NCI-H1694 treated with DMSO at 0.1 percent for 48 hours (cell line): ENCODE measurements around the gene KRT77.

Experiments used
- DNase-seq: peaks from one replicate; lab custom pipeline; 2025; lab: John Stamatoyannopoulos, UW

KRT77 gene

DNA sequence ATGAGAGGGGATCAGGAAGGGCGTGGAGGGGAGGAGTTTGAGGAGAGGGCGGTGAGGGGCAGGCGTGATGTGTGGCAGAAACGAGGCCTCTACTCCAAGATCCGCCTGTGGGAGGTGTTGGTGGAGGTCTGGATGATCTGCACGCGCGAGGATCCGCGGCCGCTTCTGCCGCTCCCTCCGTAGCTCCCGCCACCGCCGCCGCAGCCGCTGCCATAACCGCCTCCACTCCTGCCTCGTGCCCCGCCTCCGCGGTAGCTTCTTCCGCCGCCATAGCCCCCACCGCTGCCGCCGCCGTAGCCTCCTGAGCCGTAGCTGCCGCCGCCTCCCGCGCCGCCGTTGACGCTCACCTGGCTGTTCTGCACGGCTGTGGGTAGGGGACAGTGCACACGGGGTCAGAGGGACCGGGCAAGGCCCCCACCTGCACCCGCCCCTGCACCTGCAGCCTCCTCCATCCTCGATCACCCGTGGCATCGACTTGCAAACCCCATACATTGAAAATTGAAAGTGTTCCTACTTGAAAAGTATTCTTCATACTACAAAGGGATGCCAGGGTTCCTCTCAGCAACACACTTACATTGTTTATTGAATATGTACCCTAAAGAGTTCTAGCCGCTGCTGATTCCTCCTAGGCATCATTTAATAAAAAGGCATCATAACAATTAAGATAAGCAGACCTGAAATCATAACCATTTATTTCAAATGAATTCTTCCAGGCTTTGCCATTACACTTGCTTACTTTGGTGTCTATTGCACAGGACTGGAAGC, 12.1 kb downstream of the KRT77 start:
- DNase-seq: no peak

DNA sequence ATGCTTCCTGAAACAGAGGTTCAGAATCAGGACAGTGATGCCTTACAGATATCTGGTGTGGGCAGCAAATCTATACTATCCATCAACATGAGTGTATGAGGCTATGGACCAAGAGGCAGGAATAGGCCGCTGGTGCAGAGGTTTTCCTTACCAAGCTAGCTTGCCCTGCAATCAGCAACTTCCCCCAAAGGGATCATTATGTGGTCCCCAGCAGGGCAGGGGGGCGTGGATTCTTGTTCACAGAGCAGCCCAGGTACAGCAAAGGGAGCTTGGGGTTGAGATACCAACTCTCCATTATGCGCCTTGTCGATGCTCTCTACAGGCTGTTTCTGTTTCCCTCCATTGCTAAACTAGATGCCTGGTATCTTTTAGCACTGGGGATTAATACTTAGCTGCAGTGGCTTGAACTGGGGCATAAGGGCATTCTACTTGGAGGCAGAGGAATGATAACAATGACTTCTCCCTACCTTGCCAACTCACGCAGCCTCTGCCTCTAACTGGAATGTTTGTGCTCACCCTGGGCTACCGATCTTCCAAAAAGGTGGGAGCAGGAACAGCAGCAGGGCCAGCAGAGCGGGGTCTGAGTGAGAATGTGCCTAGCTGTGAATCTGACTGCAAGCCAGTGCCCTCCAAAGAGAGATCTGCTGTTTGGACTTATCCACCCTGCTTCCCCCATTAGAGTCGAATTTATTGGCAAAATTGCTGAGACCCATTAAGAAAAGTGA, 12.8 kb downstream of the KRT77 start:
- DNase-seq: no peak

DNA sequence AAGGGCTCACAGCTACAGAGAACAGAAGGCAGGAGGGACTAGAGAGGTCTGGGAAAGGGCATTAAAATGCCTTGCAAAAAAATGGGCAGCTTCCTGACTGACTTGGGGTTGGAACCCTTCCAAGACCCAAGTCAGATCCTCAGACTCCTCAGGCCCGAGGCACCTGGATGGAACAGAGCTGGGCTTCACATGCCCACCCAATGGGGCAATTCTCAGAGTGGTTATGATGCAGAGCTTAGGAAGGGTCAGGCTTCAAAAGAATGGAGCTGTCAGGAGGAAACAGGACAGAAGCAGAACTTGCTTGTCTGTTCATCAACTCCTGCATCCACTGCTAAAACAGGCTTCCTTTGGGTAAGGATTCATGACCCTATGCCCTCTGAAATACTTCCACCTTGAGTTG, 13.4 kb downstream of the KRT77 start:
- DNase-seq: no peak

DNA sequence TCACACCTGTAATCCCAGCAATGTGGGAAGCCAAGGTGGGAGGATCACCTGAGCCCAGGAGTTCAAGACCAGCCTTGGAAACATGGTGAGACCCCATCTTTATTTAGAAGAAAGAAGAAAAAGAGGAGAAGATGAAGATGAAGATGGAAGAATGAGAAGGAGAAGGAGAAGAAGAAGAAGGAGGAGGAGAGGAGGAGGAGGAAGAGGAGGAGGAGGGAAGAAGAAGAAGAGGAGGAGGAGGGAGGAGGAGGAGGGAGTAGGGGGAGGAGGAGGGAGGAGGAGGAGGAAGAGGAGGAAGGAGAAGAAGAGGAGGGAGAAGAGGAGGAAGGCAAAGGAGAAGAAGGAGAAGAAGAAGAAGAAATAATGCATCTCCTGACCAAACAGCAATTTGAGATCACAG, 14.1 kb downstream of the KRT77 start:
- DNase-seq: no peak

DNA sequence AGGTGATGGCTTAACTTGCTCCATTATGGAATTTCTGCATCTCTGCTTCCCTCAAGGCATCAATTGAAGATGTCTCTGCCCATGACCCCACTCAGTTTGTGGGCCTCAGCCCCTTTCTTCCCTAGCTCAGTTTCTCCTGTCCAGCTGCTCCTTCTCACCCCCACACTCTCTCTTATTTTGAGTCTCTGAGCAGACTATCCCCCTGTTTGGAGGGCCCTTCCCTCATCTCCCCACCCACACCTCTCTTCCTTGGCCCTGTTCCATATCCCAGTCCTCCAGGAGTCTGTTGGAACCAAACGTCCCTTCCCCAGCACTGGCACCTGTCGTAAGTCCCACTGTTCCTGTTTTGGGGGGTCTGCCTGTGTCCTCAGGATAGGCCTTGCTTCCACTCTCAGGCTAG, 14.8 kb downstream of the KRT77 start:
- DNase-seq: no peak

DNA sequence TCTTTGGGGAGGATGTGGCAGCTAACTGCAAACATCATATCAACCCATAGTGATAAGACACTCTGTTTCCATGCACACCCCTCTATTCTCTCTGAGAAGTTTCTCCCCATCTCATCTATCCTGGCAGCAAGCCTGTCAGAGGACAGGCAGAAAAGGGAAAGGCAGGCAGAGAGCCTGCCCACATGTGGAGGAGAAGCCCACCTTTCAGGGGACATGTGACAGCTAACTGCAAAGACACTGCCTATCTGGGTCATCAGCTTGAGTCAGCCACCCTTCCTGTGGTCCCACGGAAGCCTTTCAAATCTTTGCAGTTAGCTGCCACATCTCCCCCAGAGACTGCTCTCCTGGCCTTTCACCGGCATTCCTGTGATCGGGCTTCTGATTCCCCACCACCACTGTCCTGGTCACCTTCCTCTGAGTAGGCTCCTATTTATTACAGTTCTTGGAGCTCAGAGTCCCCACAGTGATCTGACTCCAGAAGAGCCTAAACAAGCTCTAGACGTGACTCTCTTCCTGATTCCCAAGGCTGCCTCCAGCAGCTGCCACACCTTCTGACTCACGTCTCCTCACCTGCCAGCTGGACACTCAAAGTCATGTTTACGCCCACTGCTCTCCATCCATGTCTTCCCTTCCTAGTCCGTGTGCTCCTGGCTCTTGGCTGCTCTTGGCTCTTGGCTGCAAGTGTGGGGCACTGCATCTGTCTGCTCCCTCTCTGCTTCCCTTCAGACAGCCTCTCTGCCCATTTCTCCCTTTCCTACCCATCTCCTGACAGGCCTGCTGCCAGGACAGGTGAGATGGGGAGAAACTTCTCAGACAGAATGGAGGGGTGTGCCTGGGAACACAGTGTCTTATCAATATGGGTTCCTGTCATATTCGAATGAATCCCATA, 15.6 kb downstream of the KRT77 start:
- no peak for DNase-seq

DNA sequence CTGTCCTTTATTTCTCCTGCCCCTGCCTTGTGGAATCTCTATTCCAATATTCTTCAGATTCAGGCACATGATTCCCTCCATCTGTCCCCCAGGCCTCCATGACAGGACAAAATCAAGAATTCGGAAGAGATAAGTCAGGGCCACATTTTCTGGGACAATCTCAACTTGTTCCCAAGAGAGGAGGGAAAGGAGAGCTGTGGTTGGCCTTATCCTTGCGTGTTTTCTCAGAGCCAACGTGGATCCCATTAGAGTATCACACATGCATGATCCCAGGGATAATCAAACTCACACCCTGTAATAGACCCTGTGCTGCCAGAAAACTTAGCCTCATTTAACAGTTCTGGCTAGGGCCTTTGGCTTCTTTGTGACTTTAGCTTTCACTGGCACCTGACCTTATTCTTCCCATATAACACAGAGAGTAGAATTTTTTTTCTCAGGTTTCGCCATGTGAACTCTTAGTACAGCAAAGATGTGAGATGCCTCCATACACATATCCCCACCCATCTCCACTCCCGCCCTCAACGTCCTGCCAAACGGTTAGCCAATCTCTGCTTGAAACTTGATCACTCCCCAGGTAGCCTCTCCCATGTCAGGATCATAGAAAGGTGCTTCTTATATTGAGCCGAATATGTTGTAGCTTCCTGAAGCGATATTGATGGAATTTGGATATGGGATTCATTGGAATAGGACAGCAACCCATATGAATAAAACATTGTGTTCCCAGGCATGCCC, 16.4 kb downstream of the KRT77 start:
- DNase-seq: no peak

DNA sequence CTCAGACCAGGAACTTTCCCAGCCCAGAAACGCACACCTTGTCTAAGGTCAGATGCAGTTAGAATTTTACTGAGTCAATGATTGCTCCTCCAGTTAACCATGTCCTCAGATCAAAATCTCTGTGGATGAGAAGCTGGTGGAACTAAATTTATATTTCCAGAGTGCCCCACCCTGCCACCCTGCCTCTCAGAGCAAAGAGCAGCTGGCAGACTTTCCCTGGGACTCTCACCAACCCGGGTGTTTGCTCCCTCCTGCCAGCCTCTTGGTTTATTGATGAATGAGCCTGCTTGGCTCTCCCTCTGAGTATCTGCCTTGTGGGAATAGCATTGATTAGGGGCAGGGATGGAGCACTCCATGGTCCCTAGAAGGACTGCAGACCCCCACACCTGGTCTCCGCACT, 17.3 kb downstream of the KRT77 start:
- DNase-seq: peak; percentile 21

DNA sequence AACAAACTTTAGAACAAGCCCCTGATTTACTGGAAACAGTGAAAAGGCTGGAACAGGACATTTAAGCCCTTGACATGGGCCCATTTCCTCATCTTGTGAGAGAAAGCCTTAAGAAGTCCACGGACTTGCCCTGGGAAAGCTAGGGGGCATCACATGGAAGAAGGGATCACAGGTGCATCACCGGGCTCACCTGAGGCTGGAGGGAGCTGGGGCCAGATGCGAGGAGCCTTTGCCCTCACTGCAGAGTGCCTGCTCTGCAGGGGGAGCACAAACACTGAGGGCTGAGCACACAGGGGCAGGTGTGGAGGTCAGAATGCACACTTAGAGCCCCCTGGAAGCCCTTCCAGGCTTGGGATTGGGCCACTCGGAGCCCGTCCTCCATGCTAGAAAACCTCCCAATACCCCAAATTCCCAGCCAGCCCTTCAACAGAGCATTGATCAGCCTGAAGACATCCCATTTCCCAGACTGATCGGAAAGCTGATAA, 17.9 kb downstream of the KRT77 start:
- DNase-seq: no peak

DNA sequence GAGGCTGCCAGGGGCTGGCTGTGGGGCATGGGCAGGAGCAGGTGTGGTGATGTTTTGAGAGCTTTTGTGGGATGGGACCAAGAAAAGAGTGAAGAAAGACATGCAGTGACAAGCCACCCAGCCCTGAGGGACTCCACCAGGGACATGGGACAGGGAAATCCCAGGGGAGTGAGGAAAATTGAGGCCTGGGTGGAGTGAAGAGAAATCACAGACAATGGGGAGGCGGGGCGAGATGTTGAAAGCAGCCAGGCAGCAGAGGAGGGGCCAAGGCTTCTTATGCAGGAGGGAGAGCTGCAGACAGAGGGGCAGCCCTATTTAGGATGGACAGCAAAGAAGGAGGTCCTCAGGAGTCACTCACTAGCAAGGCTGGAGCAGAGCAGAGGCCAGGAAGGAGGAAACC, 18.9 kb downstream of the KRT77 start:
- no peak for DNase-seq

DNA sequence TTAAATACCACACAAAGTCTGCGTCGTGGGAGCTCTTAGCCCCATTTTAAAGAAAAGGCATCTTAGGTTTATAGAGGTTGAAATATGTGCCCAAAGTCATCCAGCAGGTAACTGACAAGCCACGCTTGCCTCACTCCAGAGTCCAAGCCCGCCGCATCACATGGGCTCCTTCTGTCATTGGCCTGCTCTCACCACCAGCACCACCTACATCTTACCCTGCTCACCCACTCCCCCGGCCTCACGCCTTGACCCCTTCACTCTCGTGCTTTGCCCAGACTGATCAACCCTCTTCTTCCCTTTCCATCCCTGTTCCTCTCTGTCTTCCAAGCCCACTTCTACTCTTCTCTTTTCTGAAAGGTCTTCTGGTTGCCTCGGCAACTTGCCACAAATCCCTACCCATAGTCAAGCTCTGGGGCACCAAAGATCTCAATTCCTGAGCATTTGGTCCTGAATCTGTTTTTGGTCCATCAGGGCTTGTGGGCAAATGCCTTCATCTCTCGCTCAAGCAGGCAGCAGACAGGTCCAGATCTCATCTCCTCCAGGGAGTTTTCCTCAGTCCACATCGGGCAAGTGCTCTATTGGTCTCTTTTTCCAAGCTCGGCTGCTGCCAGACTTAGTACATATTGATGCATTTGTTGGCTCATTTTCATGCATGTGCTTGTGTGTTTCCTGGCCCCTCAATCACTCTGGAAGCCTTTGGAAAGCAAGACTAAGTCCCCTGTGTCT, 19.6 kb downstream of the KRT77 start:
- no peak for DNase-seq

DNA sequence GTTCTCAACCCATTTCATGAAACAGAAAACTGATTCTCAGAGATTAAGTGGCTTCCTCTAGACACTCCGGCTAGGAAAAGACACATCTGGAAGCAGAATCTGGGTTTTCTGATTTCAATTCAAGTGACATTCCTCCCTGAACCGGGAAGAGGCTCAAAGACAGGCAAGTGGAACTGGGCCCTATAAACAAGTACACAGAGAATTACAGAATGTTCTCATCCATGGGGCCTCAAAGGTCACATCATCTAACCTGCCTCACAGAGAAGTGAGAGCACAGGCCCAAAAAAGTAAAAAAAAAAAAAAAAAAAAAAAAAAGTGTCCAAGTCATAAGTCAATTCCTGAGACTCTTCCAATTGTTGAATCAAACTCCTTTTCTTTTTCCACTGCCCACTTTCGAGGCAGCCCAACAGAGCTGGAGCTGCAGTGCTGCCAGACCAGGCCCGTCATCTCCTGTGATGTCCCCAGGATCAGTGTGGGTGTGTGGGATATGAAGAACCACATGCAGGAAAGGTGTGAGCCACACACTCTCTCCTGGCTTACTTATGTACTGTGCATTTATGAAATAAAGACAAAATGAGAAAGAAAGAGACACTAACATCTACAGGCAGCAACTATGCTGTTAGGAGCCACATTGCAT, 20.3 kb downstream of the KRT77 start:
- DNase-seq: no peak

DNA sequence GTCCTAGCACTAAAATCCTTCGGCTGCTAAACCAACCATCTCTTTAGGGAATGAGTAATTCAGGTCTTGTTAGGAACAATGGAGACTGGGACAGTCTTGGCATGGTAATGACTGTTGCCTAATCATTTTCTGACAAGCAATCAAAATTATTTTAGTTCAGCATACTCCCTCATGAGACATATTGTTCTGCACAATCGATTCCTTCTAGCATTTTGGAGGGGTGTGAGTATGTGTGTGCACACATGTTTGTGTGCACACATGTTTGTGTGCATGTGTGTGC, 21.0 kb downstream of the KRT77 start:
- DNase-seq: no peak

DNA sequence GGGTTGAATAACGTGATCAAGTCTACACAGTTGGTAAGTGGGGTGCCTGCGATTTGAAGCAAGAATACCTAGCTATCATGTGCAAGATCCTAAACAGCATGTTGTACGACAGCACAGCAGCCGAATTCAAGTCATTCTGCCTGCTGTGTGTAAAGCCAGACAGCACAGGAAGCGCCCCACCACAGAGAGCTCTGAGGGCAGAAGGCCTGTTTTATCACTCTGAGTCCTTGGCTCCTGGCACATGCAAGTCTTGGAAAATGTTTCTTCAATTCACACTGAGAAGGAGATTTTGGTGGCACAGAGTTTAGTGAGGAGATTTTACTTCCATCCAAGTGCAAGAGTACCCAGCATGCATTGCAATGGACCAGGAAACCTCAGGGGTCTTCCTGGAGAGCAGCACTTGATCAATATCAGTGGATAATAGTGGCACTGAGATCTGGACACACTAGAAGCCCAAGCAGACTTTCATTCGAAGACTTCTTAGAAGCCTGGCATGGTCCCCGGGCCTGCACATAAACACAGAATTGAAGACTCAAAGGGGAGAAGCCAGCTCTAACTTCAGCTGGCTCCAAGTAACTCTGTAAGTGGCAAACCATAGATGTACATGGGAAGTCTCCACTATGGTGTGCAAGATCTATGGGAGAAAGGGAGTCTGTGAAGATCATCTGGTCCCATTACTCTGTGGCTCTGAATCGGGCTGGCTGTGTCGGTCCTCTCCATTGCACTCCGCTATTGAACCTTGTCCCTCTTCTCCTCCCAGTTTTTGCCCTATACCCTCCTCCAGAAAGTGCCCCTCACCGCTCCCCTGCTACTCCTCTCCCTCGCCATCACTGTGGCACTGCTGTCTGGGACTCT, 21.6 kb downstream of the KRT77 start:
- no peak for DNase-seq

DNA sequence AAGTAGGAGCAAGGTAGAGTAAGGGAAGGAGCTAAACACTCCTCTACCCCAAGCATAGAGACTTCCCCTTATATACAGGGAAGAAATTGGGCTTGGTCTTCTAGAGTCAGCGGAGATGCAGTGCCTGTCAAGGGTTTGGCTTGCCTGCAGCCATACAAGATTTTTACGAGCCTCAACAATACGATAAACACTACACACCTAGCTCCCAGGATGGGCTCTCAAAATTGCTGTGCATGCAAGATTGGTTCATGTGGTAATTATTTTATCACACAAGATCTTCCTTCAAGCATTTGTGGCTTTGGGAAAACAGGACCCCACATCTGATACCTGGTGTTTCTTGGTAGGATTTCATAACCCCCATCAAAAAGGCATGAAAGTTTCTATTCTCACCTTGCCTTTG, 23.0 kb downstream of the KRT77 start, which contains the start of gene KRT1:
TSS of gene KRT1 (minus strand) at position 45 of the 400 bp plus-strand sequence. CDS start 59 bp downstream, outside the sequence.
- DNase-seq: no peak

DNA sequence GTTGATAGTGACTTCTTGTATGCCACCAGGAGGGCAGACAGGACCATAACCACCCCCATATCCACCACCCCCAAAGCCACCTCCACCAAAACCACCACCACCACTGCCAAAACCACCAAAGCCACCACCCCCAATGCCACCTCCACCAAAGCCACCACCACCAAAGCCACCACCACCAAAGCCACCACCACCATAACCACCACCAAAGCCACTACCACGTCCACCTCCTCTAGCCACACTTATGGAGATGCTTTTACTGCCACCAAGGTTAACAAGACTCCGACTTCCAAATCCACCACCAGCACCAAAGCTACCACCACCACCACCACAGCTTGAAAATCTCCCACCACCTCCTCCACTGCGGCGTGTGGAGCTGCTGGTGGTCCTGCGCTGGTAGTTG, 23.4 kb downstream of the KRT77 start:
- no peak for DNase-seq

DNA sequence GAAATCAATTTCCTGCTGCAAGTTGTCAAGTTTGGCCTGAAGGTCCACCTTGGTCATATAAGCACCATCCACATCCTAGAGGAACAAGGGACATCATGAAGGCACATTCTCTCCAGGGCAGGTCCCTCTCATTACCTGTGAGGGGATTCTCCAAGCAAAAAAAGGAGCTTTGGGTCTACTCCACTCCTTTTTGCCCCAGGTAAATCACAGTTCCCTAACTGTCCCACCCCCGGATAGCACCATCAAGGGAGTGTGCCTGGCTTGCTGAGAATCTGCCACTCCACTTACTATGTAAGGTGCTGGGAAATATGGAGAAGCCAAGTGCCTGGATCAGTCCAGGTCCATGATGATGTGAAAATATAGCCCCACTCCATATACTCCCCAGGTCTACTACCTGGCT, 25.7 kb downstream of the KRT77 start:
- no peak for DNase-seq

DNA sequence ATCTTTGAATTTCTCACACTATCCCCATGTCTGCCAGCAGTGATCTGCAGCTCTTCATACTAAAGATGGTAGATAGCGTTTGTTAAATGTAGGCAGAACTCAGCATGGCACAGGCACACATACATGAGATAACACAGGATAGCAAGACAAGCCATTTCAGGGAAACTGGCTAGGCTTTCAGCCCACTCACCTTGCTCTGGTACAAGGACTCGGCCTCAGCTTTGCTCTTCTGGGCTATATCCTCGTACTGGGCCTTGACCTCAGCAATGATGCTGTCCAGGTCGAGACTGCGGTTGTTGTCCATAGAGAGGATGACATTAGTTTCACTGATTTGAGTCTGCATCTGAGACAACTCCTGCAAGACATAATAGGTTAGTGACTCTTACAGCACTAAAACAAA, 26.2 kb downstream of the KRT77 start:
- no peak for DNase-seq

DNA sequence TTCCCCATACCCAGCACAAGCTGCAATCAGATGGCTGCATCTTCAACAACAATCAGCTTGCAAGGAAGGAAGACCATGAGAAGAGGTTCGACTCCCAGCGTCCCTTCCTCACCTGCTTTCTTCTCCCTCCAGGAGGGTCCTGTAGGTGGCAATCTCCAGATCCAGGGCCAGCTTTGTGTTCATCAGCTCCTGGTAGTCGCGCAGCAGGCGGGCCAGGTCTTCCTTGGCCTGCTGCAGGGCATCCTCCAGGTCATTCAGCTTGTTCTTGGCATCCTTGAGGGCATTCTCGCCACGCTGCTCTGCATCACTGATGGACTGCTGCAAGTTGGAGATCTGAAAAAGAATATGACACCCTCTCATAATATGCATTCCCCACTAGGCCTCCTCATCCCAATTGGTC, 27.2 kb downstream of the KRT77 start:
- DNase-seq: no peak

DNA sequence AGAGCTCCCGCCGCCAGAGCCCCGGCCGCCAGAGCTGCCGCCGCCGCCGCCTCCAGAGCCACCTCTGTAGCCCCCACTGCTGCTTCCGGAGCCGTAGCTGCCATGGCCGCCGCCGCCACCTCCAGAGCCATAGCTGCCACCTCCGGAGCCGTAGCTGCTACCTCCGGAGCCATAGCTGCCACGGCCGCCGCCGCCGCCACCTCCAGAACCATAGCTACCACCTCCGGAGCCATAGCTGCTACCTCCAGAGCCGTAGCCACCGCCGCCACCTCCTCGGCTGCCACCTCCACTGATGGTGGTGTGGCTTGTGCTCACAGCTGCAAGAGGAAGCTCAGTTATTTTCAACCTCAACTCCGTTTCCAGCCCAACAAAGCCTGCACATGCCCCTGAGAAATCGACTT, 28.0 kb downstream of the KRT77 start:
- DNase-seq: no peak
